HepG2 (cell line): ENCODE measurements around the gene IRF2. TPM values are rescaled to one million over a fixed set of nuclear protein-coding genes. Genes with fewer than 3 reads are reported as not detected.

Experiments
- DPF2 ChIP-seq: sonication (generic); formaldehyde crosslinking; IDR thresholded peaks from 2 replicates; pipeline ENCODE4 v1.4.0; 2020; ENCODE audit warnings: mild to moderate bottlenecking, low read depth, missing genetic modification reagents, borderline replicate concordance
- FOXK1 ChIP-seq: sonication (generic); formaldehyde crosslinking; IDR thresholded peaks from 2 replicates; pipeline ENCODE4 v1.4.0; 2020; ENCODE audit warnings: low read depth, missing genetic modification reagents, borderline replicate concordance
- GLI4 ChIP-seq: sonication (generic); formaldehyde crosslinking; IDR thresholded peaks from 2 replicates; pipeline ENCODE4 v1.5.1; 2020; ENCODE audit warnings: missing genetic modification reagents, mild to moderate bottlenecking, moderate library complexity, borderline replicate concordance
- MAFK ChIP-seq, 2 experiments: IDR thresholded peaks in 1 of 2; conservative IDR thresholded peaks in 1 of 2; 2 replicates each; pipeline ENCODE4 v1.6.1; 2011; ENCODE audit warnings: improper control_type of control experiment in 2 of 2, low read length in 2 of 2
- MIER2 ChIP-seq: IDR thresholded peaks from 2 replicates; pipeline ENCODE4 v1.6.1; 2016; ENCODE audit warnings: missing biosample characterization, missing genetic modification reagents
- NFIB ChIP-seq: sonication (generic); formaldehyde crosslinking; IDR thresholded peaks from 2 replicates; pipeline ENCODE4 v1.9.0; 2021; ENCODE audit warnings: missing genetic modification reagents, mild to moderate bottlenecking, borderline replicate concordance
- PAWR ChIP-seq: sonication (generic); formaldehyde crosslinking; IDR thresholded peaks from 2 replicates; pipeline ENCODE4 v1.4.0; 2020; ENCODE audit warnings: missing genetic modification reagents, mild to moderate bottlenecking, borderline replicate concordance
- PCBP2 ChIP-seq: fragments of 200-400 bp; formaldehyde crosslinking; optimal IDR thresholded peaks from 2 replicates; pipeline ENCODE3; 2018; ENCODE audit warnings: low read length, low read depth; ENCODE audit not compliant: poor library complexity, severe bottlenecking
- PRPF4 ChIP-seq: fragments of 200-400 bp; formaldehyde crosslinking; IDR thresholded peaks from 2 replicates; pipeline ENCODE4 v1.6.1; 2016; ENCODE audit warnings: low read length, low read depth; ENCODE audit not compliant: poor library complexity, severe bottlenecking
- RXRB ChIP-seq: IDR thresholded peaks from 2 replicates; pipeline ENCODE4 v1.6.1; 2016; ENCODE audit warnings: borderline replicate concordance, missing genetic modification reagents, missing compliant biosample characterization
- SRY ChIP-seq: sonication (generic); formaldehyde crosslinking; IDR thresholded peaks from 2 replicates; pipeline ENCODE4 v1.8.0; 2022; ENCODE audit warnings: mild to moderate bottlenecking, missing genetic modification reagents
- TAF1 ChIP-seq: sonication (generic); formaldehyde crosslinking; IDR thresholded peaks from 2 replicates; pipeline ENCODE4 v1.4.0; 2020; ENCODE audit warnings: missing genetic modification reagents
- TCF12 ChIP-seq, 2 experiments: fragments of 450-650 bp in 1 of 2; sonication (generic) in 1 of 2; formaldehyde crosslinking in 1 of 2; IDR thresholded peaks; 2 replicates each; pipeline versions ENCODE4 v1.6.1 to v1.8.0; 2017 to 2022; ENCODE audit warnings: antibody characterized with exemption in 1 of 2, mild to moderate bottlenecking in 1 of 2, missing genetic modification reagents in 1 of 2, moderate library complexity in 1 of 2
- ZFP41 ChIP-seq: sonication (generic); formaldehyde crosslinking; IDR thresholded peaks from 2 replicates; pipeline ENCODE4 v1.4.0; 2020; ENCODE audit warnings: mild to moderate bottlenecking, missing genetic modification reagents, borderline replicate concordance
- ZMYM2 ChIP-seq: sonication (generic); formaldehyde crosslinking; IDR thresholded peaks from 2 replicates; pipeline ENCODE4 v1.8.0; 2022; ENCODE audit warnings: mild to moderate bottlenecking, missing genetic modification reagents
- ZMYM4 ChIP-seq: sonication (generic); formaldehyde crosslinking; IDR thresholded peaks from 2 replicates; pipeline ENCODE4 v1.8.1; 2023; ENCODE audit warnings: mild to moderate bottlenecking, missing genetic modification reagents
- ZNF205 ChIP-seq: IDR thresholded peaks from 2 replicates; pipeline ENCODE4 v1.6.1; 2018; ENCODE audit warnings: missing biosample characterization, missing genetic modification reagents
- ZNF256 ChIP-seq: sonication (generic); formaldehyde crosslinking; conservative IDR thresholded peaks from 2 replicates; pipeline ENCODE4 v1.4.0; 2020; ENCODE audit warnings: missing genetic modification reagents
- ZNF7 ChIP-seq: IDR thresholded peaks from 2 replicates; pipeline ENCODE4 v1.6.1; 2016; ENCODE audit warnings: missing biosample characterization, missing genetic modification reagents
- ZNF761 ChIP-seq: sonication (generic); formaldehyde crosslinking; conservative IDR thresholded peaks from 2 replicates; pipeline ENCODE4 v1.4.0; 2020; ENCODE audit warnings: mild to moderate bottlenecking, missing genetic modification reagents
- polyA plus RNA-seq, 8 experiments: library from polyadenylated mRNA; depleted of rRNA in 3 of 8; stranded (reverse) in 7 of 8; unstranded in 1 of 8; fragments of >200 nt; fragmentation: Illumina TruSeq in 4 of 8; extraction: Trizol in 4 of 8; gene quantifications; 2 replicates each; pipeline versions ENCODE4 v1.2.1 to v1.2.3, GENCODE V29; 2011 to 2016; ENCODE audit warnings: low read depth in 4 of 8, missing spikeins in 1 of 8, mixed read lengths in 1 of 8; ENCODE audit not compliant: insufficient read depth in 1 of 8
- total RNA-seq, 5 experiments: library from RNA; depleted of rRNA; stranded (reverse); fragments of >200 nt; fragmentation: Illumina TruSeq; extraction: Trizol; gene quantifications; 2 replicates each; pipeline ENCODE4 v1.2.3, GENCODE V29; 2016; ENCODE audit warnings: low read depth in 1 of 5
- TF ChIP-seq, protein P1 (sequence below): sonication (generic); formaldehyde crosslinking; IDR thresholded peaks from 2 replicates; pipeline ENCODE4 v1.5.0; 2020; ENCODE audit warnings: missing genetic modification reagents, mild to moderate bottlenecking, borderline replicate concordance
- TF ChIP-seq, protein P2 (sequence below): sonication (generic); formaldehyde crosslinking; IDR thresholded peaks from 2 replicates; pipeline ENCODE4 v1.4.0; 2020; ENCODE audit warnings: missing genetic modification reagents
- TF ChIP-seq, protein P3 (sequence below): sonication (generic); formaldehyde crosslinking; IDR thresholded peaks from 2 replicates; pipeline ENCODE4 v1.9.0; 2022; ENCODE audit warnings: low read depth, missing genetic modification reagents
- TF ChIP-seq, protein P4 (sequence below): sonication (generic); formaldehyde crosslinking; IDR thresholded peaks from 2 replicates; pipeline ENCODE4 v1.5.1; 2020; ENCODE audit warnings: mild to moderate bottlenecking, missing genetic modification reagents

Gene IRF2
- total and polyA plus RNA-seq, 2 of the 13 experiments (the other 11 are each of a cell fraction or from before 2014, with no cell fraction given): 15.5 to 28.8 TPM

DNA sequence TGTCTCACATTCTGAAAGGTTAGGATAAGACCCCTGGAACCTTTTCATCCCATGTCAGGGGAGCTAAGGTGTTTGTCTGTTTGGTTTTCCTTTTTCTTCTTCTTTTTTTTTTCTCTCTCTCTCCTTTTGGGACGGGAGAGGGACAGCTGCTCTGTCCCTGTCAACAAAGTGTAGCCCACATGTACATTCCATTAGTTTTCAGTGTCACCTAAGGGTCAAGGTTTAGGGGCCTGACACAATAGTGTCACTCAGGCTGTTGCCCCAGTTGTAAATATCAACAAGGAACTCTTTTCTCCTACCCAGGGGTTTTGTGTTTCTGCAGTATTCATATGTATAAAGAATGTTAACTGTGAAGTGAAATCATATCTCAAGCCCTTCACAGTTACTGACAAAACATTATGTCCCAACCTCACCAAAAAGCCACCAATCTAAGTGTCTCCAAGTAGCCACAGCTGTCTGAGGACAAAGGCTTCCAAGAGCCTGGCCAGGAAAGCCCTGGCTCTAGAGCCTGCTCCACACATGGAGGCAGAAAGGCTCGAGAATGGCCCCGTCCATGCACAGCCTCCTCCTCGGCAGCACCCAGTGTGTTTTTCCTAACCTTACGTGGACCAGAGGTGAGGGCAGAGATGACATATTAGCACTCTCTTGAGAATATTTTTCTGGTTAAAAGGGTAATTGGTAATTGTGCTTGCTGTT lies 9.4 kb downstream of the IRF2 start (continued):
- TF ChIP-seq SRY (no peak), FOXK1 (peak; percentile 93), TAF1 (CRISPR knock-in tag) (no peak), MIER2 (CRISPR knock-in tag) (no peak), MAFK (conservative IDR thresholded peaks at IDR 0.05 in 1 of 2, IDR thresholded peaks at IDR 0.05 in 1 of 2; ENCODE audit: low read length in 2 of 2) (no peak), PRPF4 (no peak), PCBP2 (no peak), ZMYM4 (CRISPR knock-in tag) (peak; percentile 60), PAWR (no peak), ZMYM2 (CRISPR knock-in tag) (no peak), ZFP41 (CRISPR knock-in tag) (no peak), NFIB (CRISPR knock-in tag) (no peak), DPF2 (CRISPR knock-in tag) (0 out of 2 replicates have a peak, but pooled peaks have one; percentile 43), ZNF7 (CRISPR knock-in tag) (no peak), ZNF256 (CRISPR knock-in tag) (no peak), TCF12 (IDR thresholded peaks at IDR 0.05) (no peak), TCF12 (CRISPR knock-in tag; IDR thresholded peaks at IDR 0.05) (no peak), RXRB (CRISPR knock-in tag) (peak; percentile 92), GLI4 (no peak), ZNF761 (CRISPR knock-in tag) (no peak), ZNF205 (CRISPR knock-in tag) (no peak)
- TF ChIP-seq, protein P1, sequence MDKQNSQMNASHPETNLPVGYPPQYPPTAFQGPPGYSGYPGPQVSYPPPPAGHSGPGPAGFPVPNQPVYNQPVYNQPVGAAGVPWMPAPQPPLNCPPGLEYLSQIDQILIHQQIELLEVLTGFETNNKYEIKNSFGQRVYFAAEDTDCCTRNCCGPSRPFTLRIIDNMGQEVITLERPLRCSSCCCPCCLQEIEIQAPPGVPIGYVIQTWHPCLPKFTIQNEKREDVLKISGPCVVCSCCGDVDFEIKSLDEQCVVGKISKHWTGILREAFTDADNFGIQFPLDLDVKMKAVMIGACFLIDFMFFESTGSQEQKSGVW (CRISPR knock-in tag): no peak
- TF ChIP-seq, protein P2, sequence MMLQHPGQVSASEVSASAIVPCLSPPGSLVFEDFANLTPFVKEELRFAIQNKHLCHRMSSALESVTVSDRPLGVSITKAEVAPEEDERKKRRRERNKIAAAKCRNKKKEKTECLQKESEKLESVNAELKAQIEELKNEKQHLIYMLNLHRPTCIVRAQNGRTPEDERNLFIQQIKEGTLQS (CRISPR knock-in tag): no peak
- TF ChIP-seq, protein P3, sequence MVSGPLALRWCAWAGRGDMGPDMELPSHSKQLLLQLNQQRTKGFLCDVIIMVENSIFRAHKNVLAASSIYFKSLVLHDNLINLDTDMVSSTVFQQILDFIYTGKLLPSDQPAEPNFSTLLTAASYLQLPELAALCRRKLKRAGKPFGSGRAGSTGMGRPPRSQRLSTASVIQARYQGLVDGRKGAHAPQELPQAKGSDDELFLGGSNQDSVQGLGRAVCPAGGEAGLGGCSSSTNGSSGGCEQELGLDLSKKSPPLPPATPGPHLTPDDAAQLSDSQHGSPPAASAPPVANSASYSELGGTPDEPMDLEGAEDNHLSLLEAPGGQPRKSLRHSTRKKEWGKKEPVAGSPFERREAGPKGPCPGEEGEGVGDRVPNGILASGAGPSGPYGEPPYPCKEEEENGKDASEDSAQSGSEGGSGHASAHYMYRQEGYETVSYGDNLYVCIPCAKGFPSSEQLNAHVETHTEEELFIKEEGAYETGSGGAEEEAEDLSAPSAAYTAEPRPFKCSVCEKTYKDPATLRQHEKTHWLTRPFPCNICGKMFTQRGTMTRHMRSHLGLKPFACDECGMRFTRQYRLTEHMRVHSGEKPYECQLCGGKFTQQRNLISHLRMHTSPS (CRISPR knock-in tag): no peak
- TF ChIP-seq, protein P4, sequence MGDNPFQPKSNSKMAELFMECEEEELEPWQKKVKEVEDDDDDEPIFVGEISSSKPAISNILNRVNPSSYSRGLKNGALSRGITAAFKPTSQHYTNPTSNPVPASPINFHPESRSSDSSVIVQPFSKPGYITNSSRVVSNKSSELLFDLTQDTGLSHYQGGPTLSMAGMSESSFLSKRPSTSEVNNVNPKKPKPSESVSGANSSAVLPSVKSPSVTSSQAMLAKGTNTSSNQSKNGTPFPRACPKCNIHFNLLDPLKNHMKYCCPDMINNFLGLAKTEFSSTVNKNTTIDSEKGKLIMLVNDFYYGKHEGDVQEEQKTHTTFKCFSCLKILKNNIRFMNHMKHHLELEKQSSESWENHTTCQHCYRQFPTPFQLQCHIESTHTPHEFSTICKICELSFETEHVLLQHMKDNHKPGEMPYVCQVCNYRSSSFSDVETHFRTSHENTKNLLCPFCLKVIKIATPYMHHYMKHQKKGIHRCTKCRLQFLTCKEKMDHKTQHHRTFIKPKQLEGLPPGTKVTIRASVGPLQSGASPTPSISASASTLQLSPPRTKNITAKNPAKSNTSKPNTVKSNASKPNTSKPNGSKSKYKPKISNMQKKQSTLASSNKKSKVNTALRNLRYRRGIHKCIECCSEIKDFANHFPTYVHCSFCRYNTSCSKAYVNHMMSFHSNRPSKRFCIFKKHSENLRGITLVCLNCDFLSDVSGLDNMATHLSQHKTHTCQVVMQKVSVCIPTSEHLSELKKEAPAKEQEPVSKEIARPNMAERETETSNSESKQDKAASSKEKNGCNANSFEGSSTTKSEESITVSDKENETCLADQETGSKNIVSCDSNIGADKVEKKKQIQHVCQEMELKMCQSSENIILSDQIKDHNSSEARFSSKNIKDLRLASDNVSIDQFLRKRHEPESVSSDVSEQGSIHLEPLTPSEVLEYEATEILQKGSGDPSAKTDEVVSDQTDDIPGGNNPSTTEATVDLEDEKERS (CRISPR knock-in tag): no peak
